Pulmonary artery endothelial cell (primary cell): ENCODE measurements around the gene PLA2G4A. TPM values are rescaled to one million over a fixed set of nuclear protein-coding genes. Genes with fewer than 3 reads are reported as not detected.

Source experiments
- DNase-seq: peaks from one replicate; pipeline ENCODE4 v3.0.0-alpha.2; 2011; ENCODE audit warnings: low read depth, low spot score
- total RNA-seq: library from RNA; depleted of rRNA; stranded (reverse); fragments of >200 nt; gene quantifications from 2 replicates; pipeline ENCODE4 v1.2.3, GENCODE V29; 2014

PLA2G4A gene
- total RNA-seq, 1 donor from 2014 or later = 18.6 TPM

DNA sequence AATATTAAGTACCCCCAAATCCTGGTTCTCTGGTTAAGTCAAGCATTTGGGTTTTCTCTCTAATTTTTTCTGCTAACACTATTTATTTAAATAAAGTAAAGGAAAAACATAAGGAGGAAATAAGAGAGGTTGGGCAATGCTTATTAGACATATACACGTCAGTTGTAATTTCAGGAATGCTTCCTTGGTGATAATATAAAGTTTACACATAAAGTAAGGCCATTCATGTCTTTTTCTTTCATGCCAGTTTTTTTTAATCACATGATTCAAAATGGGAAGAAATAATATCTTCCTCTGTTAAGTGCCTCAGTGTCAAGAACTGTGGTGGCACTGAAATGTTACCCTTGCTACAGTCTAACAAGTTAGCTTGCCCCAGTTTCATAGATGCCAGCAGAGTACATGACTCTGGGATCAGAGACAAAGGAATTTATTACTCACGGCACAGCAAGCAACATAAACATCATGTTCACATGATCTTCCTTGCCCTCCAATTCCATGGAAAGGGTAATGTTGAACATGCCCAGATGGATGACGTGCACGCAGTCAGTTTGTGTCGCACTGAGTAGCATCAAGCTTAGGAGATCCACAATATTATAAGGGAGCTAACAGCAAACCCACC is 184.9 kb downstream of the PLA2G4A start:
- no peak for DNase-seq

DNA sequence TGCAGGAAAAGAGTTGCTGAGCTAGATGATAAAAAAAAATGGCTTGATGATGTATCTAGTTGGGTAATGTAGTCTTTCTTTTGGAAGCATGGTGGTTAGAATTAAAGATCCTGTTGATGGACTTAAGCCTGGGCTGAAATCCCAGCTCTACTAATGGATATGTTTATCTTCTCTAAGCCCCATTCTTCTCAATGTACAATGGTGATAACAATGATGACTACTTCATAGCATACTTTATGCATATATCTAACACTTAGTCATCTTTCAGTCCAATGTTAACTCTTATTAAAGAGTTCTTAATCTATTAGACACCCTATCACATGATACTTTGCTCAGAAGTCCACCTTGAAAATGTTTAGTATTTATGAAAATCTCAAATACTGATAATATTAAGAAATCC is 189.5 kb downstream of the PLA2G4A start:
- no peak for DNase-seq

DNA sequence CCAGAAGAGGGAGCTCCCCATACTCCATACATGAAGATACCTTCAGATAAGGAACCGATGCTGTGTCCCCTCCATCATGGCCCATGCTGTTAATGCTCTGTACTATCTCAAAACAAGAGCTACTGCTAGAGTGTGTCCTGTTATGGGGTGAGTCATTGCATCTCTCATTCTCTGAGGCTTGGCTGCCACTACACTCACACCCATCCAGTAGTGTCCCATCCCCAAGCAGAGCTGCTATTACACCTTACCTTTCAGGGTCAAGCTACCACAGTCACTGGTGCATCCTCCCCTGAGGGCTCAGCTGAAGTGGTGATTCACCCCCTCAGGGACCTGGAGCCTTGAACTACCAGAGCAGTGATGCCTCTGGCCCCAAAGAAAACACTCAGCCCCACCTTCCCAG is 198.5 kb downstream of the PLA2G4A start:
- no peak for DNase-seq

DNA sequence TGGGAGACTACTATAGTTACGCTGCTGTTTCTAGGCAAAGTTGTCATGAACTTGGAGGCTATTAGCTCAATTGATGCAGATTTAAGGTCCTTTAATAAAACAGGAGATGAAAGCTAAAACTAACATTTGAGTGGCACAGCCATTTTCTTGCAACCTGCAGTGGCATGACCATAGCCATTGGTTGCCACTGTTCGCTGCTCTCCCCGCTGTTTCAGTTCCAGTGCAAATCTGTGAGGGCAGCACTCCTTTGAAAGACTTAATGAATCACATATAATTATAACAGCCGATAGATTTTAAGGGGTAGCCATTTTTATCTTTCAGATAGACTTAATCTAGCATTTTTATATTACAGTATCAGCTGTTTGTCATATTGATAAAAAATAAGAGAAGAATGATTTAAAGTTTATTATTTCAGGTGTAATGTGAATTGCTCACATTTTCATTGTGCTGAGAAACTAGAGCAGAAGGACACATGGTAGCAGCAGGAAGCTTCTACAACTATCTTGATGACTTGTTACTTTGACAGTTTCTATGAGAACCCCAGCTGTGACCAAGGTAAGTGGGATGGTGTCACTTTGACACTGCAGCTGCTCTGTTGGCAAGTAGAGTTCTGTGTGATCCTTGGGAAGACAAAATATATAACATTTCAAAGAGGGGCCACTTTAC is 203.7 kb downstream of the PLA2G4A start:
- no peak for DNase-seq

DNA sequence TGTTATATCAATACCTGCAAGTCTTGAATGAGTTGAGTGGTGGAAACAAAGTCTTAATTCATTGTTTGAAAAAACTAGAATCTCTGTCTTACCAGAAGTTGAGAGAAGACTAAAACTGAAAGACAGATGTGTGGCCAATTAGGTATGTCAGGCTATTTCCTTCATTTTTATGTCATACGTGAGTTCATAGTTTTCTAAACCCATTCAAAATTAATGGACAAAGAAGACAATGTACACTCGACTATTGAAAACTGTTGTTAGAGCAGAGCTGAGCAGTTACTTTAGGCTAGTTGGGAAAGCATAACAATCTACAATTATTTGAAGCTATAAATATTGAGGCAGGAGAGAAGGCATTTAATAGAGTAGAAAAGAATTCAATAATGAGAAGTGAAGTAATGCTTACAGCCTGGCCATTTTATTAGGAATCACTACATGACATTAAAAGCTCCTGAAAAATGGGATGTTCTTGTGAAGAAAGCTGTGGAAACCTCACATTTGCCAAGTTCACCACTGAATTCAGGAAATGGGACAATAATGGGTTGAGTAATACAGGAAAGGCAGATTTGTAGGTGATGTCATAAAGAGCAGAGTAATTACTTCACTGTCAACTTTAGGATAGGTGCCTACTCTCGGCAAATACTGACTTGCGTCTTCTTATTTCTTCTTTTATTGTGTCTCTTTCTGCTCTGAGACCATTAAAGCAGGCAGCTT is 204.4 kb downstream of the PLA2G4A start:
- DNase-seq = peak; percentile 47

DNA sequence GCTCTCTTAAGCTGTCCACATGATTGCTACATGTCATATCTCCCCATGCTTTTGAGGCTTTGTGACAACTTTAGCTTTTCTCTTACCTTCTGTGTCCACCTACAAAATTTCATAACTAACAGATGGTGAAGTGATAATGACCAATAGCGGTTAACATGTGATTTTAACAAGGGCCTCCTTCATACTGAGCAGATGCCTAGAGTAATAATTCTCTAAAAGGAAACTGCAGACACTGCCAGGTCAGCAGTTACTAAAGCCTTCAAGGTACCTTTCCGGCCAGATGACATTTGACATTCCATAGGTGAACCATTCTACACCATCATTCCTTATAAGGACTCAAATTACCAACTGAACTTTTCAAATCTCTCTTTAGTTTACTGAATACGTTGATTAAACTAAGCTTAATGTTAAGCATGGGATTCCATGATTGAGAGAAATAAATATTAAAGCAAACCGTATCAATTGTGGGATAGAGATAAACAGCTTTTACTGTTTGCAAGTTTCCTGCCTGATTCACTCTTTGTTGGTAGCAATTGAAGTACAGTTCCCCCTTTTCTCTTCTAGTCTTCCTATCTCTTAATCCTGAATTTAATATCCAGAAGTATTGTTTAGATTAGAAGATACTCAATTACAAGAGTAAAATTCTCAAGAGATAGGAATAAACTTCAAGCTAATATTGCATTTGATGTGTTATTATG is 205.1 kb downstream of the PLA2G4A start:
- no peak for DNase-seq

DNA sequence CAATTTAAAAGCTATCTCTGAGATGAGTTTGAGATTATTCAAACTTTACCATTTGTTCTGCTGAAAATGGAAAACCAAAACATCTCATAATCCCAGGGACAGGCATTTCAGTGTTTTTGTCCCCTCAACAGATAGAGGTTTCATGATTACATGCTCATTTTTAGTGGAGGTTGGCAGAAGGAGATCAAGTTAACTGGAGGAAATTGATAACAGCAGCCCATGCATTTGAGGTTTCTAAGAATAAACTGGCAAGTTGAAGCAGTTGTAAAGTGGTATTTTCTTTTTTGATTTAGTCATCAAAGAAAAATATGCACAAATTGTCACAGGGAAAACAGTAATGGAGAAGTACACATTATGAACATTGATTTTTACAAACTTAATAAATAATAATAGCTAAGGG is 205.8 kb downstream of the PLA2G4A start:
- no peak for DNase-seq

DNA sequence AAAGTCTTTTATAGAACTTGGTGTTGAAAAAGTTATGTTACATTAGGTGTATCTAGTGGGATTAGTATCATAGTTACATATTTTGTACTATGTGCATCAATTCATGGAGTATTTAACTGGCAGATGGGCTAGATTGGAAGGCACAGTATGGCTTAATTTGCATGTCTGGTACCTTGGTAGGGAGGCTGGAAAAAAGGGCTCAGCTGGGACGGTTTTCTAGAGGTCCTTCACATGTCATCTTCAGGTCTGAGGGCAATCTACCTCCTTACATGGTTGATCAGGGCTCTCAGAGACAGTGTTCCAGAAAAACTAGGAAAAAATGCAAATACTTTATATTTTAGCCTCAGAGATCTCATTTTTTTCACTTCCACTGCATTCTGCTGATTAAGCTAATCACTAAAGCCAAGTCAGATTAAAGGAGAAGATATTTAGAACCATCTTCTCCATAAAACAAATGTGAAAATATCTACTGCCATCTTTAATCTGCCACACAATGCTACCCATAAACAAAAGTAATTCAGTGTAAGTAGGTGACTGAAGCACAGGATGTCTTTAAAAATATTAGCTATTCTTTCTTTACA is 209.3 kb downstream of the PLA2G4A start:
- DNase-seq = no peak

Other genes with a start within 250 kb of the PLA2G4A start
- gene PTGS2, start 148.5 kb upstream of the PLA2G4A start, total RNA-seq = 4.9 and 10.0 TPM in 2 replicates